Activated CD4-positive, alpha-beta T cell treated with anti-CD3 and anti-CD28 coated beads, Interleukin-2, Interleukin-6, amounts not matched to agents 100 ng/mL and 50 ng/mL, durations not matched to agents 16 hours and 8 hours (primary cell): ENCODE results near the gene RAVER2.
"Not testable (repeated sequence)": the region's sequence is repeated elsewhere in the genome, so short reads cannot be mapped to it uniquely, and the experiment has no call there.

ENCODE experiments used
- DNase-seq: peaks from one replicate; pipeline ENCODE4 v3.0.0-alpha.2; 2020

The RAVER2 gene

DNA sequence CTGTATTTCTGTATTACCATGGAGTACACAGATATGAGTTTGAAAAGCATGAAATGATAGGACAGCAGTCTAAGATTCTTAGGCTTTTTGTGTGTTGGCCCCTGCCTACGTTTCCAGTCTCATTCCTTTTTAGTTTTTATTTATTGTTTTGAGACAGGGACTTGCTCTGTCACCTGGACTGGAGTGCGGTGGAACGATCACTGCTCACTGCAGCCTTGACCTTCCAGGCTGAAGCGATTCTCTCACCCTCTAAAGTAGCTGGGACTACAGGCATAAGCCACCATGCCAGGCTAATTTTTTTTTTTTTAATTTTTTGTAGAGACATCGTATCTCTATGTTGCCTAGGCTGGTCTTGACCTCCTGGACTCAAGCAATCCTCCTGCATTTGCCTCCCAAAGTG, 3.8 kb downstream of the RAVER2 start:
- no peak for DNase-seq

- DNase-seq: no peak
These were observed 5.2 kb downstream of the RAVER2 start for GRCh38 chr1:64750092-64750491.

GRCh38 chr1:64750875-64751274, 6.0 kb downstream of the RAVER2 start:
- no peak for DNase-seq

DNA sequence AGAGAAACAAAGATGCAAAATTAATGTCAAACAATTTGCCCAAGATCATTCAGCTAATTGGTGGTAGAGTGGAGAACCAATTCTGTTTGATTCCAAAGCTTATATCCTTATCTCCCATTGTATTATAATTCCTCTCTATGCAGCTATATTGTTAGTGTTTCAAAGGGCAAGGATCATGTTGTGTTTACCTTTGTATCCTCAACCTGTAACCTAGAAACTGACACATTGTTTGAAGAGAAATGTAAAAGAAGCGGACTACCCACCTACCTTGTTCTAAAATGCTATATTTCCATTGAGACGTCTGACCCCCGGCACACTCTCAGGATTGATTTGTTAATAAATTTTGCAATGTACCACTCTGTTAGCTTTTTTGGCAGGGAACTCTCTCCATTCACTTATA, 9.3 kb downstream of the RAVER2 start:
- DNase-seq: no peak

- no peak for DNase-seq
These were observed 10.5 kb downstream of the RAVER2 start for GRCh38 chr1:64755361-64755760.

GRCh38 chr1:64756770-64757169, 11.9 kb downstream of the RAVER2 start:
- no peak for DNase-seq

GRCh38 chr1:64757213-64757612, 12.3 kb downstream of the RAVER2 start:
- no peak for DNase-seq

DNA sequence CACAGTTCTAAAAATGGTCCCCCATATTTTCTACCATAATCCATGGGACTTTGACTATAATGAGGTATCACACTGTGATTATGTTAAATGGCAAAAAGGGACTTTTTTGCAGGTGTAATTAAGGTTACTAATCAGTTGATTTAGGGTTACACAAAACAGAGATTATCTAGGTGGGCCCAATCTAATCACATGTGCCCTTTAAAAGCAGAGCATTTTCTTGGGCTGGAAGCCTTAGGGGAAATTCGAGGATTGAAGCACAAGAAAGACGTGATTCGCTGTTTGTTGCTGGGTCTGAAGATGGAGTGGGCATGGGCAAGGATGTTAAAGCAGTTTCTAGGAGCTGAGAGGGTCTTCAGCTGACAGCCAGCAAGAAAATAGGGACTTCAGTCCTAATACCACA, 13.4 kb downstream of the RAVER2 start:
- no peak for DNase-seq

GRCh38 chr1:64759968-64760367, 15.1 kb downstream of the RAVER2 start:
- DNase-seq: no peak

- DNase-seq: no peak
These were observed 20.1 kb downstream of the RAVER2 start for GRCh38 chr1:64765012-64765411.

GRCh38 chr1:64765826-64766225, 21.0 kb downstream of the RAVER2 start:
- DNase-seq: no peak

DNA sequence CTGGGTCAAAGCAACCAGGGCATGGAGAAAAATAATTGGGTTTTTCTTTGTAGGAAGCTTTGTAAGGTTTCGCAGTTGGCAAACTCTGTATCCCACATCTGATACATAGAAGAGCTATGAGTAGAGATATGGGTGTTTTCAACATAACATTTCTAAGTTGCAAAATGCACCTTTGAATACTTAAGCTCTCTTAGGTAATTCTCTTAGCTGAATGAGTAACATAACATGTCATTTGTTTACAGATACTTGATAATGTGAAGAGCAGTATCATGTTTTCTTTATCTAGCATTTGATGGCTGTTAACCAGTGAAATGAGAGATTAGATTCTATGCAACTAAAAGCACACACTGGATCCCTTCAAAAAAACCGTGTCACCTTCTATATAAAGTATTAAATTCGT, 21.6 kb downstream of the RAVER2 start:
- no peak for DNase-seq

DNA sequence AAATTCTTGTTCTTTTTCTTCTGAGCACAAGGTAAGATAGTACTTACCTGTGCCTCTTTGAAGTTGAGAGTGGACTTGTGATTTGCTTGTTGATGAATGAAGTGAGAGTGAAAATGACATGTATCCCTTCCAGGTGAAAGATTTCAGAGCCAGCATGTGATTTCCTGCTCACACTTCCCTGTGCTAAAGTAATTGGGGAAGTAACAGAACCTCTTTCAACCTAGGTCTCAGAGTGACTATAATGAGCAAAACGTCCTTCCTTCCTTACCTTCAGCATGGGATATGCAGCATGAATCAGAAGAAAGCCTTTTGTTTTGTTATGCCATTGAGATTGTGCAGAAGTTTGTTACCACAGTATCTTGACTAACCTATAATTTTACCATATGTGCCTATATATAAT, 24.6 kb downstream of the RAVER2 start:
- DNase-seq: no peak

- DNase-seq: no peak
These were observed 25.1 kb downstream of the RAVER2 start for GRCh38 chr1:64769971-64770370.

DNA sequence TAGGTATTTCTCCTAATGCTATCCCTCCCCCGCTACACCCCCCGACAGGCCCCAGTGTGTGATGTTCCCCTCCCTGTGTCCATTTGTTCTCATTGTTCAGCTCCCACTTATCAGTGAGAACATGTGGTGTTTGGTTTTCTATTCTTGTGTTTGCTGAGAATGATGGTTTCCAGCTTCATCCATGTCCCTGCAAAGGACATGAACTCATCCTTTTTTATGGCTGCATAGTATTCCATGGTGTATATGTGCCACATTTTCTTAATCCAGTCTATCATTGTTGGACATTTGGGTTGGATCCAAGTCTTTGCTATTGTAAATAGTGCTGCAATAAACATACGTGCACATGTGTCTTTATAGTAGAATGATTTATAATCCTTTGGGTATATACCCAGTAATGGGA, 28.4 kb downstream of the RAVER2 start:
- not testable (repeated sequence) for DNase-seq

GRCh38 chr1:64775113-64775512, 30.2 kb downstream of the RAVER2 start:
- no peak for DNase-seq

GRCh38 chr1:64782044-64782443, 37.2 kb downstream of the RAVER2 start:
- DNase-seq: not testable (repeated sequence)

- DNase-seq: not testable (repeated sequence)
These were observed 38.0 kb downstream of the RAVER2 start for GRCh38 chr1:64782848-64783247.

- DNase-seq: no peak
These were observed 46.1 kb downstream of the RAVER2 start for GRCh38 chr1:64790832-64791487.

- DNase-seq: no peak
These were observed 54.0 kb downstream of the RAVER2 start for GRCh38 chr1:64798872-64799271.

GRCh38 chr1:64801851-64802523, 57.1 kb downstream of the RAVER2 start:
- no peak for DNase-seq

- DNase-seq: no peak
These were observed 64.4 kb downstream of the RAVER2 start for GRCh38 chr1:64809309-64809708.

DNA sequence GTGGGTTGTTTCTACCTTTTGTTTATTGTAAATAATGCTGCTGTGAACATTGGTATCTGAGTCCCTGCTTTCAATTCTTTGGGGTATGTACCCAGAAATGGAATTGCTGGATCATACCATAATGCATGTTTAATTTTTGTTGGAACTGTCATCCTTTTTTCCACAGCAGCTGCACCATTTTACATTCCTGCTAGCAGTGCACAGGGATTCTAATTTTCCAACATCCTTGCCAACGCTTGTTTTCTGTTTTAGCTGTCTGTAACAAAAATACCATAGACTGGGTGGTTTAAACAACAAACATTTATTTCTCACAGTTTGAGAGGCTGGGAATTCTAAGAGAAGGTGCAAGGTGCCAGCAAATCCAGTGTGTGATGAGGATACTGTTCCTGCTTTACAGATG, 65.1 kb downstream of the RAVER2 start:
- DNase-seq: no peak

- DNase-seq: no peak
These were observed 66.3 kb downstream of the RAVER2 start for GRCh38 chr1:64811131-64811530.

GRCh38 chr1:64814427-64814826, 69.6 kb downstream of the RAVER2 start:
- no peak for DNase-seq
